Measurements from ENCODE around the gene BOLA1. TPM values are rescaled to one million over a fixed set of nuclear protein-coding genes. Genes with fewer than 3 reads are reported as not detected.

Gene BOLA1
- total and polyA plus RNA-seq, 2 experiments from 2014 or later, result 18.4 to 26.2 TPM

DNA sequence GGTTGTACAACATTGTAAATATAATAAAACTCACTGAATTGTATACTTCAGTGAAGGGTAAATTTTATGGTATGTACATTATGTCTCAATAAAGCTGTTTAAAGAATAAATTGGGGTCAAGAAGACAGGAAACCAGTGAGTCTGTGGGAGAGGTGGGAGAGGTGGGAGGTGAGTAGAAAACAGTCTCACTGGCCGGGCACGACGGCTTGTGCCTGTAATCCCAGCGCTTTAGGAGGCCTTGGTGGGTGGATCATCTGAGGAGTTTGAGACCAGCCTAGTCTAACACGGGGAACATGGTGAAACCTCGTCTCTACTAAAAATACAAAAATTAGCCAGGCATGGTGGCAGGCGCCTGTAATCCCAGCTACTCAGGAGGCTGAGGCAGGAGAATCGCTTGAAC lies 33.1 kb downstream of the BOLA1 start:
- Mint-ChIP-seq H3K9me3 (no peaks in the 10 kb centered on the region), H3K27me3 (ENCODE audit: insufficient read depth, low read depth, poor library complexity) (peaks cover 8% of the 10 kb centered on the region), H3K36me3 (ENCODE audit: low read depth) (no peaks in the 10 kb centered on the region), H3K27ac (no peak overlapping the region), H3K4me3 (no peak overlapping the region), H3K4me1 (peaks cover 27% of the 10 kb centered on the region)
- H3K4me2 ChIP-seq, result no peak overlapping the region
- H4K20me1 ChIP-seq (replicated peaks; ENCODE audit: insufficient read depth), result no peaks in the 10 kb centered on the region
- no peaks in the 10 kb centered on the region for H3K36me3 ChIP-seq (ENCODE audit: insufficient read depth)
- no peak overlapping the region for H2AFZ ChIP-seq
- no peaks in the 10 kb centered on the region for H3F3A ChIP-seq (replicated peaks; ENCODE audit: low read depth)
- TF ChIP-seq EZH2phosphoT487 (IDR thresholded peaks at IDR 0.05; ENCODE audit: unreplicated experiment), result no peak
- TF ChIP-seq EZH2 (IDR thresholded peaks at IDR 0.05; ENCODE audit: low read depth, unreplicated experiment), result no peak
- ATAC-seq, result no peak
- no peaks in the 10 kb centered on the region for H3K27me3 ChIP-seq (ENCODE audit: insufficient read depth)
- H3K4me3 ChIP-seq, result no peak overlapping the region
- DNase-seq (ENCODE audit: low spot score), result no peak
- H3K9me2 ChIP-seq (ENCODE audit: insufficient read depth), result no peaks in the 10 kb centered on the region
- H3K4me1 ChIP-seq (ENCODE audit: insufficient read depth), result peaks cover 25% of the 10 kb centered on the region
- H3K79me2 ChIP-seq (replicated peaks; ENCODE audit: insufficient read depth), result peaks cover under 1% of the 10 kb centered on the region; the same call in 1 of the 2 replicates
- no peak overlapping the region for H3K27ac ChIP-seq (ENCODE audit: low read depth)

DNA sequence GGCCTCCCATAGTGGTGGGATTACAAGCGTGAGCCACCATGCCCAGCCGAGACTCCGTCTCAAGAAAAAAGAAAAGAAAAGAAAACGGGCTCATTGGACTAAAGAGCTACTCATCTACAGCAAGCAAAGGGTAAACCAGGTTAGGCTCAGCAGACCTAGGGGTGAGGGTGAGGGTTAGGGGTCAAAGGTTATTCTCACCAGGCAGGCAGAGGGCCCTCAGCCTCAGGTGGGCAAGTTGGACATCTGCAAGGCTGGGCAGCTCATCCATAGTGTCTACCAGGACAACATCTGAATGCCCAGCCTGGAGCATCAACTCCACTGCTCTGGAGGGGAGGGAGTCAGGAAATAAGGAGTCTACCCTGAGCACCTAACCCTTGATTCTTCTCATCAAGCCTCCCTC lies 33.8 kb downstream of the BOLA1 start:
- peaks cover 8% of the 10 kb centered on the region for H3K27me3 Mint-ChIP-seq (ENCODE audit: insufficient read depth, low read depth, poor library complexity)
- no peak overlapping the region for H3K4me3 Mint-ChIP-seq
- H4K20me1 ChIP-seq (replicated peaks; ENCODE audit: insufficient read depth), result no peaks in the 10 kb centered on the region
- H3K27ac Mint-ChIP-seq, result no peak overlapping the region
- no peaks in the 10 kb centered on the region for H3K79me2 ChIP-seq (replicated peaks; ENCODE audit: insufficient read depth)
- no peaks in the 10 kb centered on the region; the same call in 1 of the 2 replicates for H3F3A ChIP-seq (replicated peaks; ENCODE audit: low read depth)
- no peak overlapping the region for H2AFZ ChIP-seq
- DNase-seq (ENCODE audit: low spot score) (no peak), ATAC-seq (no peak)
- H3K9me2 ChIP-seq (ENCODE audit: insufficient read depth), result no peaks in the 10 kb centered on the region
- no peaks in the 10 kb centered on the region for H3K9me3 Mint-ChIP-seq
- no peaks in the 10 kb centered on the region for H3K27me3 ChIP-seq (ENCODE audit: insufficient read depth)
- no peak overlapping the region for H3K27ac ChIP-seq (ENCODE audit: low read depth)
- H3K36me3 Mint-ChIP-seq (ENCODE audit: low read depth), result no peaks in the 10 kb centered on the region
- H3K4me3 ChIP-seq, result no peak overlapping the region
- TF ChIP-seq, protein P1, sequence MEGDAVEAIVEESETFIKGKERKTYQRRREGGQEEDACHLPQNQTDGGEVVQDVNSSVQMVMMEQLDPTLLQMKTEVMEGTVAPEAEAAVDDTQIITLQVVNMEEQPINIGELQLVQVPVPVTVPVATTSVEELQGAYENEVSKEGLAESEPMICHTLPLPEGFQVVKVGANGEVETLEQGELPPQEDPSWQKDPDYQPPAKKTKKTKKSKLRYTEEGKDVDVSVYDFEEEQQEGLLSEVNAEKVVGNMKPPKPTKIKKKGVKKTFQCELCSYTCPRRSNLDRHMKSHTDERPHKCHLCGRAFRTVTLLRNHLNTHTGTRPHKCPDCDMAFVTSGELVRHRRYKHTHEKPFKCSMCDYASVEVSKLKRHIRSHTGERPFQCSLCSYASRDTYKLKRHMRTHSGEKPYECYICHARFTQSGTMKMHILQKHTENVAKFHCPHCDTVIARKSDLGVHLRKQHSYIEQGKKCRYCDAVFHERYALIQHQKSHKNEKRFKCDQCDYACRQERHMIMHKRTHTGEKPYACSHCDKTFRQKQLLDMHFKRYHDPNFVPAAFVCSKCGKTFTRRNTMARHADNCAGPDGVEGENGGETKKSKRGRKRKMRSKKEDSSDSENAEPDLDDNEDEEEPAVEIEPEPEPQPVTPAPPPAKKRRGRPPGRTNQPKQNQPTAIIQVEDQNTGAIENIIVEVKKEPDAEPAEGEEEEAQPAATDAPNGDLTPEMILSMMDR (conservative IDR thresholded peaks at IDR 0.05; ENCODE audit: low read depth in 2 of 2), result no peak
- TF ChIP-seq, protein P2, sequence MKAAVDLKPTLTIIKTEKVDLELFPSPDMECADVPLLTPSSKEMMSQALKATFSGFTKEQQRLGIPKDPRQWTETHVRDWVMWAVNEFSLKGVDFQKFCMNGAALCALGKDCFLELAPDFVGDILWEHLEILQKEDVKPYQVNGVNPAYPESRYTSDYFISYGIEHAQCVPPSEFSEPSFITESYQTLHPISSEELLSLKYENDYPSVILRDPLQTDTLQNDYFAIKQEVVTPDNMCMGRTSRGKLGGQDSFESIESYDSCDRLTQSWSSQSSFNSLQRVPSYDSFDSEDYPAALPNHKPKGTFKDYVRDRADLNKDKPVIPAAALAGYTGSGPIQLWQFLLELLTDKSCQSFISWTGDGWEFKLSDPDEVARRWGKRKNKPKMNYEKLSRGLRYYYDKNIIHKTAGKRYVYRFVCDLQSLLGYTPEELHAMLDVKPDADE (IDR thresholded peaks at IDR 0.05), result no peak
- TF ChIP-seq, protein P3, sequence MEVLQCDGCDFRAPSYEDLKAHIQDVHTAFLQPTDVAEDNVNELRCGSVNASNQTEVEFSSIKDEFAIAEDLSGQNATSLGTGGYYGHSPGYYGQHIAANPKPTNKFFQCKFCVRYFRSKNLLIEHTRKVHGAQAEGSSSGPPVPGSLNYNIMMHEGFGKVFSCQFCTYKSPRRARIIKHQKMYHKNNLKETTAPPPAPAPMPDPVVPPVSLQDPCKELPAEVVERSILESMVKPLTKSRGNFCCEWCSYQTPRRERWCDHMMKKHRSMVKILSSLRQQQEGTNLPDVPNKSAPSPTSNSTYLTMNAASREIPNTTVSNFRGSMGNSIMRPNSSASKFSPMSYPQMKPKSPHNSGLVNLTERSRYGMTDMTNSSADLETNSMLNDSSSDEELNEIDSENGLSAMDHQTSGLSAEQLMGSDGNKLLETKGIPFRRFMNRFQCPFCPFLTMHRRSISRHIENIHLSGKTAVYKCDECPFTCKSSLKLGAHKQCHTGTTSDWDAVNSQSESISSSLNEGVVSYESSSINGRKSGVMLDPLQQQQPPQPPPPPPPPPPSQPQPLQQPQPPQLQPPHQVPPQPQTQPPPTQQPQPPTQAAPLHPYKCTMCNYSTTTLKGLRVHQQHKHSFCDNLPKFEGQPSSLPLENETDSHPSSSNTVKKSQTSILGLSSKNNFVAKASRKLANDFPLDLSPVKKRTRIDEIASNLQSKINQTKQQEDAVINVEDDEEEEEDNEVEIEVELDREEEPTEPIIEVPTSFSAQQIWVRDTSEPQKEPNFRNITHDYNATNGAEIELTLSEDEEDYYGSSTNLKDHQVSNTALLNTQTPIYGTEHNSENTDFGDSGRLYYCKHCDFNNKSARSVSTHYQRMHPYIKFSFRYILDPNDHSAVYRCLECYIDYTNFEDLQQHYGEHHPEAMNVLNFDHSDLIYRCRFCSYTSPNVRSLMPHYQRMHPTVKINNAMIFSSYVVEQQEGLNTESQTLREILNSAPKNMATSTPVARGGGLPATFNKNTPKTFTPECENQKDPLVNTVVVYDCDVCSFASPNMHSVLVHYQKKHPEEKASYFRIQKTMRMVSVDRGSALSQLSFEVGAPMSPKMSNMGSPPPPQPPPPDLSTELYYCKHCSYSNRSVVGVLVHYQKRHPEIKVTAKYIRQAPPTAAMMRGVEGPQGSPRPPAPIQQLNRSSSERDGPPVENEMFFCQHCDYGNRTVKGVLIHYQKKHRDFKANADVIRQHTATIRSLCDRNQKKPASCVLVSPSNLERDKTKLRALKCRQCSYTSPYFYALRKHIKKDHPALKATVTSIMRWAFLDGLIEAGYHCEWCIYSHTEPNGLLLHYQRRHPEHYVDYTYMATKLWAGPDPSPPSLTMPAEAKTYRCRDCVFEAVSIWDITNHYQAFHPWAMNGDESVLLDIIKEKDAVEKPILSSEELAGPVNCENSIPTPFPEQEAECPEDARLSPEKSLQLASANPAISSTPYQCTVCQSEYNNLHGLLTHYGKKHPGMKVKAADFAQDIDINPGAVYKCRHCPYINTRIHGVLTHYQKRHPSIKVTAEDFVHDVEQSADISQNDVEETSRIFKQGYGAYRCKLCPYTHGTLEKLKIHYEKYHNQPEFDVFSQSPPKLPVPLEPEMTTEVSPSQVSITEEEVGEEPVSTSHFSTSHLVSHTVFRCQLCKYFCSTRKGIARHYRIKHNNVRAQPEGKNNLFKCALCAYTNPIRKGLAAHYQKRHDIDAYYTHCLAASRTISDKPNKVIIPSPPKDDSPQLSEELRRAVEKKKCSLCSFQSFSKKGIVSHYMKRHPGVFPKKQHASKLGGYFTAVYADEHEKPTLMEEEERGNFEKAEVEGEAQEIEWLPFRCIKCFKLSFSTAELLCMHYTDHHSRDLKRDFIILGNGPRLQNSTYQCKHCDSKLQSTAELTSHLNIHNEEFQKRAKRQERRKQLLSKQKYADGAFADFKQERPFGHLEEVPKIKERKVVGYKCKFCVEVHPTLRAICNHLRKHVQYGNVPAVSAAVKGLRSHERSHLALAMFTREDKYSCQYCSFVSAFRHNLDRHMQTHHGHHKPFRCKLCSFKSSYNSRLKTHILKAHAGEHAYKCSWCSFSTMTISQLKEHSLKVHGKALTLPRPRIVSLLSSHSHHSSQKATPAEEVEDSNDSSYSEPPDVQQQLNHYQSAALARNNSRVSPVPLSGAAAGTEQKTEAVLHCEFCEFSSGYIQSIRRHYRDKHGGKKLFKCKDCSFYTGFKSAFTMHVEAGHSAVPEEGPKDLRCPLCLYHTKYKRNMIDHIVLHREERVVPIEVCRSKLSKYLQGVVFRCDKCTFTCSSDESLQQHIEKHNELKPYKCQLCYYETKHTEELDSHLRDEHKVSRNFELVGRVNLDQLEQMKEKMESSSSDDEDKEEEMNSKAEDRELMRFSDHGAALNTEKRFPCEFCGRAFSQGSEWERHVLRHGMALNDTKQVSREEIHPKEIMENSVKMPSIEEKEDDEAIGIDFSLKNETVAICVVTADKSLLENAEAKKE (CRISPR knock-in tag; IDR thresholded peaks at IDR 0.05), result no peak
- no peaks in the 10 kb centered on the region for H3K36me3 ChIP-seq (ENCODE audit: insufficient read depth)
- peaks cover 32% of the 10 kb centered on the region for H3K4me1 ChIP-seq (ENCODE audit: insufficient read depth)
- H3K4me2 ChIP-seq, result no peak overlapping the region
- H3K4me1 Mint-ChIP-seq, result peaks cover 33% of the 10 kb centered on the region
